Motor neuron (in vitro differentiated cells): Measurements from ENCODE around the gene RFC2. TPM values are rescaled to one million over a fixed set of nuclear protein-coding genes. Genes with fewer than 3 reads are reported as not detected.
"Not testable (repeated sequence)": the region's sequence is repeated elsewhere in the genome, so short reads cannot be mapped to it uniquely, and the experiment has no call there.

Experiments used
- ATAC-seq, 8 experiments: fragments of 200-7000 bp; cut with Tn5 transposase; replicated peaks in 6 of 8; 2 replicates each; pipeline ENCODE4 v1.8.0; 2021; ENCODE audit warnings: mild to moderate bottlenecking in 8 of 8, moderate library complexity in 8 of 8
- H3K27ac ChIP-seq, 2 donors: fragments of 250-450 bp; sonication (Bioruptor Pico); 2 replicates each; pipeline ENCODE4 v1.9.0; 2021; ENCODE audit warnings: antibody characterized with exemption in 2 of 2, mild to moderate bottlenecking in 2 of 2, moderate library complexity in 1 of 2
- H3K4me1 ChIP-seq, 2 donors: fragments of 250-450 bp; sonication (Bioruptor Pico); replicated peaks in 1 of 2; 2 replicates each; pipeline ENCODE4 v1.6.1; 2021; ENCODE audit warnings: antibody characterized with exemption in 2 of 2, mild to moderate bottlenecking in 2 of 2, moderate library complexity in 1 of 2
- H3K4me3 ChIP-seq, 5 donors: fragments of 250-450 bp; sonication (Bioruptor Pico); 2 replicates each; pipeline ENCODE4 v1.9.0; 2021; ENCODE audit warnings: antibody characterized with exemption in 5 of 5, mild to moderate bottlenecking in 5 of 5, moderate library complexity in 4 of 5
- WGBS, 10 experiments: fragments of 450-650 bp; shearing (Covaris generic); methylation state at CpG; one replicate each; pipeline ENCODE4 v1.0.0; 2022; 5-methylcytosine and 5-hydroxymethylcytosine counted together
- in situ Hi-C, 9 experiments: fragments of 400-800 bp; cut with MboI; loops; one replicate each; pipeline ENCODE4 v1.15.0; 2021; ENCODE audit warnings: low sequenced_read_pairs in 9 of 9, low pct_unique_long_range_greater_than_20kb in 2 of 9; ENCODE audit not compliant: unreplicated experiment in 9 of 9
- total RNA-seq, 8 experiments: library from RNA; unstranded; fragments of 300-600 nt; gene quantifications; 2 replicates each; pipeline versions ENCODE4 v1.2.3 to v1.2.4, GENCODE V29; 2022

RFC2 gene
- total RNA-seq, 8 experiments from 2014 or later = 10.3 to 53.0 (median 18.7) TPM

DNA sequence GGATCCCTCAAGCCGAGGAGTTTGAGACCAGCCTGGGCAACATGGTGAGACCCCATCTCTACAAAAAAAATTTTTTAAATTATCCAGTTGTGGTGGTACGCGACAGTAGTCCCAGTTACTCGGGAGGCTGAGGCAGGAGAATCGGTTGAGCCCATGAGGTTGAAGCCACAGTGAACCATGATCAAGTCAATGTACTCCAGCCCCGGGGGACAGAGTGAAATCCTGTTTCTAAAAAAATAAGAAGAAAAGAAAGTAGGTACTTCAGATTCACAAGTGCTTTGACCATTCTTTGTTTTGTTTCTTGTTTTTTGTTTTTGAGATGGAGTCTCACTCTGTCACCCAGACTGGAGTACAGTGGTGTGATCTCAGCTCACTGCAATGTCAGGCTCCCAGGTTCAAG lies 1.3 kb upstream of the RFC2 start:
- H3K4me3 ChIP-seq = peak overlapping the region; percentile 72 to 98 (median 89)
- ATAC-seq, in situ Hi-C loops, H3K27ac ChIP-seq: not testable (repeated sequence)
- peaks cover 16% of the 10 kb centered on the region in 2 donors for H3K4me1 ChIP-seq
- 62 to 100% (median 85%) methylated on average over 1 to 6 of the region's 6 CpGs; no CpG with 5 or more reads in 1 of the 10 experiments for WGBS, 10 experiments

DNA sequence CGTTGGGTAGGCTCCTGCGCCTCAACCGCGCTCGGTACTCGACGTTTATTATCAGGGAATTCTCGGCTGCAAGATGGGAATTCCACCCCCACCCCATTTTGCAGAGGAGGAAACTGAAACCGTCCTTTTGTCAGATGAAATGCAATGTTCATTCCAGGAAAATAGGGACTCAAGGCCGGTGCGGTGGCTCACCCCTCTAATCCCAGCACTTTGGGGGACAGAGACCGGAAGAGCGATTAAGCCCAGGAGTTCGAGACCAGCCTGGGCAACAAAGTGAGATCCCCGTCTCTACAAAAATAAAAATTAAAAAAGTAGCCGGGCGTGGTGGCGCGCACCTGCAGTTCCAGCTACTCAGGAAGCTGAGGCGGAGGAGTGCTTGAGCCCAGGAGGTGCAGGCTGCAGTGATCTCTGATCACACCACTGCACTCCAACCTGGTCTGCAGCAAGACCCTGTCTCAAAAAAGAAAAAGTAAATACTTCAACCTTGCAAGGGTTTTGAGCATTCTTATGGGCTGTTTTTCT lies 720 bp upstream of the RFC2 start:
- Histone ChIP-seq H3K4me3 (peak overlapping the region; percentile 72 to 98 (median 89)), H3K27ac (peak overlapping the region; percentile 86 to 95), H3K4me1 (peaks cover 16% of the 10 kb centered on the region in 2 donors)
- WGBS, 10 experiments = 0 to 80% (median 32%) methylated on average over 1 to 7 of the region's 20 CpGs; no CpG with 5 or more reads in 1 of the 10 experiments
- in situ Hi-C loops = no loop called here
- no peak for ATAC-seq

DNA sequence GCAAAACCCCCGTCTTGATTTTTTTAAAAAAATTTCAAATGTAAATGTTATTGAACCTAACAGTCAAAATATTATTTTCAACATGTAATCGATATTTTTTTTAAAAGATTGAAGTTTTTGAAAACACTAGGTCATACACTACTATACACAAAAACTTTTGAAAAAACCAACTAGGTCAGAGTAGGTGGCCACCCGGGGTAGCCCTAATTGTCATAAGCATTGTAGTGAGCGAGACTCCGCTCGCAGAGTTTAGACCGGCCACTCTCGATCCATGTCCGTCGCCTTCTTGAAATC lies 417 bp downstream of the RFC2 start:
- 0 to 3% (median 0%) methylated on average over 1 to 9 of the region's 10 CpGs for WGBS, 10 experiments
- Histone ChIP-seq H3K4me1 (peaks cover 16% of the 10 kb centered on the region in 2 donors), H3K4me3 (peak overlapping the region; percentile 72 to 98 (median 89)), H3K27ac (peak overlapping the region in 1 of 2 donors; percentile 95)
- ATAC-seq = peak; percentile 18 to 34 (median 22)
- in situ Hi-C loops = no loop called here

DNA sequence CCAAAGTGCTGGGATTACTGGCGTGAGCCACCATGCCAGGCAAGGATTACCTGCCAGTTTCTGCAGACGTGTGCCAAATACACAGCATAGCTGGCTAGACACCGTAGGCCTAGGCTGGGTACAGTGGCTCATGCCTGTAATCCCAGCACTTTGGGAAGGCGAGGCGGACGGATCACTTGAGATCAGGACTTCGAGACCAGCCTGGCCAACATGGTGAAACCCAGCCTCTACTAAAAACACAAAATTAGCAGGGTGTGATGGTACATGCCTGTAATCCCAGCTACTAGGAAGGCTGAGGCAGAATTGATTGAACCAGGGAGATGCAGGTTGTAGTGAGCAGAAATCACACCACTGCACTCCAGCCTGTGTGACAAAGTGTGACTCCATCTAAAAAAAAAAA lies 868 bp downstream of the RFC2 start:
- Histone ChIP-seq H3K4me1 (peaks cover 16% of the 10 kb centered on the region in 2 donors), H3K4me3 (peak overlapping the region; percentile 72 to 98 (median 89)), H3K27ac (no peak overlapping the region)
- 14 to 52% (median 20%) methylated on average over 1 to 4 of the region's 7 CpGs; no CpG with 5 or more reads in 7 of the 10 experiments for WGBS, 10 experiments
- no peak for ATAC-seq
- in situ Hi-C loops = no loop called here

DNA sequence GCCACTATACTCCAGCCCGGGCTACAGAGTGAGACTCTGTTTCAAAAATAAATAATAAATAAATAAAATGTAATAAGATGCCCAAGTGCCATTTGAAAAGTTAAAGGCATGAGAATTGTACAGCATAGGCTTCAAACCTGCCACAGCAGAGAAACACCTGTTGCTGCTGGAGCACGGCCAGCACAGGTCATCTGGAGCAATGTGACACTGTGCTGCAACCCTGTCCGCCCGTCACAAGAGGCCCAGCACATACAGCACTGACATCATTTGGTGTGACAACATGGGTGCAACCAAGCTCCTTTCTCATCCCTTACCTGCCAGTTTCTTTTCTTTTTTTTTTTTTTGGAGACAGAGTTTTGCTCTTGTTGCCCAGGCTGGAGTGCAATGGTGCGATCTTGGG lies 1.3 kb downstream of the RFC2 start:
- 50 to 85% (median 80%) methylated on average over 1 to 4 of the region's 5 CpGs; no CpG with 5 or more reads in 3 of the 10 experiments for WGBS, 10 experiments
- Histone ChIP-seq H3K4me3 (peak overlapping the region in 1 of 5 donors; percentile 98), H3K27ac (no peak overlapping the region), H3K4me1 (peaks cover 16% of the 10 kb centered on the region in 2 donors)
- no peak for ATAC-seq
- in situ Hi-C loops = no loop called here

DNA sequence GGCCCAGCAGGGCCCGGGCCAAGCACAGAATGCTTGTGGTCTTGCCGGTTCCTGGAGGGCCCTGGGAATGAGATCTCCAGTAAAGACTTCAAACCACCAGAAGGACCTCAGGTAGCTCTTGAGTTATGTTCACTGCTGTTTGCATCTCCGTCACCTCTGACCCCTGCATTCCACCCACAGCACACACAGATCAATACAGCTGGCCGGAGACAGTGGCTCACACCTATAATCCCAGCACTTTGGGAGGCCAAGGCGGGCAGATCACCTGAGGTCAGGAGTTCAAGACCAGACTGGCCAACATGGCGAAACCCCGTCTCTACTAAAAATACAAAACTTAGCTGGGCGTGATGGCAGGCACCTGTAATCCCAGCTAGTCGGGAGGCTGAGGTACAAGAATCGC lies 5.1 kb downstream of the RFC2 start:
- in situ Hi-C loops, H3K4me1 ChIP-seq, H3K27ac ChIP-seq, ATAC-seq, H3K4me3 ChIP-seq: not testable (repeated sequence)
- WGBS, 10 experiments = 60 to 100% (median 97%) methylated on average over 2 to 6 of the region's 10 CpGs; no CpG with 5 or more reads in 2 of the 10 experiments

DNA sequence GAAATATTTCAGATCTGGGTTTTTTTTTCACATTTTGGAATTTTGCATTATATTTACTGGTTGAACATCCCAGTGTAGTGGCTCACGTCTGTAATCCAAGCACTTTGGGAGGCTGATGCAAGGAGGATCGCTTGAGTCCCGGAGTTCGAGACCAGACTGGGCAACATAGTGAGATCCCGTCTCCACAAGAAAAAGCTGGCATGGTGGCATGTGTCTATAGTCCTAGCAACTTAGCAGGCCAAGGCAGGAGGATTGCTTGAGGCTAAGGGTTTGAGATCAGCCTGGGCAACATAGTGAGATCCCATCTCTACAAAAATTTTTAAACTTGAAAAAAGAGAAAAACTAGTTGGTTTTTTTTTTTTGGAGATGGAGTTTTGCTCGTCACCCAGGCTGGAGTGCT lies 6.0 kb downstream of the RFC2 start:
- Histone ChIP-seq H3K4me1 (peaks cover 3 to 4% of the 10 kb centered on the region in 2 donors), H3K27ac (no peak overlapping the region), H3K4me3 (no peak overlapping the region)
- ATAC-seq = no peak
- WGBS, 10 experiments = 83 to 100% (median 98%) methylated on average over 1 to 6 of the region's 6 CpGs; no CpG with 5 or more reads in 7 of the 10 experiments
- in situ Hi-C loops = no loop called here

DNA sequence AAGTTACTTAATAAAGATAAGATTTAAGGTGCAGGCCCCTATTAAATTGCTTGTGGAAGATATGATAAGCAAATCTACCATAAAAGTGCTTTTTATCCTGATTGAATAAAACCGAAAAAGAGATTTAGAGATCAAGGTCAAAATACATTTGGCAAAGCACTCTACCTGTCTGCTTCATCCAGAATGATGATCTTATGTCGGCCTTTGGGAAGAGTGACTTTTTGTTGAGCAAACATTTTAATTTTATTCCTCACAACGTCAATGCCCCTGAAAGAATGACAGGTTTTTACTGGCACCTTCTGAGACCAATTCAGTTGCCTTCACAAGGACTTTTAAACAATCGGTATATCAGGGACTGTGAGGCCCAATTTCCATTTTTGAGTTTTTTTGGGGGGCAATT lies 7.7 kb downstream of the RFC2 start:
- no peak overlapping the region for H3K27ac ChIP-seq
- in situ Hi-C loops = no loop called here
- ATAC-seq = no peak
- WGBS, 10 experiments = 73 to 94% (median 90%) methylated on average over 2 to 4 of the region's 4 CpGs
- H3K4me1 ChIP-seq = no peaks in the 10 kb centered on the region
- H3K4me3 ChIP-seq = no peak overlapping the region

DNA sequence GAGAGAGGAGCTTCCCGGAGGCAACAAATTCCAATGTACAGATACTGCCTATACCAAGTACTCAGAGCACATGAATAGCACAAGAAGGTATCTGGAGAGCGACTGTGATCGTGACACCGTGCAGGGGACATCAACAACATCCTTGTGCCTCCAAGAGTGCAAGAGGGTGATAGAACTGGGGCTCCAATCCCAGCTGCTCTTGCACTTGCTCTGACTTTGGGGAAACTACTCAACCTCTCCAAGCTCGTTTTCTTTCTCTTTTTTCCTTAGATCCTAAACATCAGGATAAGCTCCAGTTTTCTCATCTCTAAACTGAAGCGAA lies 12.1 kb downstream of the RFC2 start:
- Histone ChIP-seq H3K27ac (no peak overlapping the region), H3K4me3 (no peak overlapping the region), H3K4me1 (no peaks in the 10 kb centered on the region)
- in situ Hi-C loops = no loop called here
- 88 to 100% (median 96%) methylated on average over 1 to 6 of the region's 6 CpGs; no CpG with 5 or more reads in 3 of the 10 experiments for whole genome bisulfite sequencing, 10 experiments
- no peak for ATAC-seq

DNA sequence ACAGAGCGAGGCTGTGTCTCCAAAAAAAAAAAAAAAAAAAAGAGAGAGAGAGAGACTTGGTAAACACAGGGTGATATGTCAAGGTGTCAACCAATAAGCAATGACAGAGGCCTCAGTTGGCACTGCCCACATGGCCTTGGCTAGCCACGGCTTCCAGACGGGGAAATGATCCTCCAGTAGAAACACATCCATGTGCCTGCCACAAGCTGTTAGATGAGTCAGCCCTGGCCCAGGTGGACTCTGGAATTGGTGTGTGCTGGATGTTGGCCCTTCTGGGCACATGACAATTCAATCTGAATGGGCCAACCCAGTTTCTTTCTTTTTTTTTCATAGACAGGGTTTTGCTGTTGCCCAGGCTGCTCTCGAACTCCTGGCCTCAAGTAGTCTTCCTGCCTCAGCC lies 13.7 kb downstream of the RFC2 start:
- in situ Hi-C loops = no loop called here
- H3K27ac ChIP-seq = no peak overlapping the region
- WGBS, 10 experiments = 100% methylated on average over 1 to 2 of the region's 4 CpGs; no CpG with 5 or more reads in 8 of the 10 experiments
- H3K4me3 ChIP-seq = no peak overlapping the region
- H3K4me1 ChIP-seq = no peaks in the 10 kb centered on the region
- ATAC-seq = no peak

DNA sequence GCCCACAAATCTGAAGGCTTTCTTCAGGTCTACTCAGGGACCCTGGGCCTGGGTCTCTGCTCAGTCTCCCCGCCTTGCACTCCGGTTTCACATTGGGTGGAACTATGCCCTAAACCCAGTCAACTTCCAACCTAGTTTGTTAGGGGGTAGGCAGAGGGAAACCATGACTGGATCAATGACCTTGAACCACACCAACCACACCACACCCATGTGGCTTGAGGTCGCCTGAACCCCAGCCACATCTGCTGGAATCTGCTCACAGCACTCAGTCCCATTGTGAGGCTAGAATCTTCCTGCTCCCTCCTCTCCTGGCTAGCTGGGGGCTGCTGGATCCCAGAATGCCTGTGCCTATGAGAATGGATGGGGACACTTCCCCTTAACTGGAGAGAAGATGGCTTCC lies 17.9 kb downstream of the RFC2 start:
- in situ Hi-C loops = no loop called here
- peak in 1 of 8 experiments; percentile 43 for ATAC-seq
- no peak overlapping the region for H3K4me3 ChIP-seq
- WGBS, 10 experiments = 80 to 100% (median 100%) methylated on average over 1 of the region's 3 CpGs; no CpG with 5 or more reads in 7 of the 10 experiments
- no peak overlapping the region for H3K27ac ChIP-seq
- H3K4me1 ChIP-seq = no peaks in the 10 kb centered on the region

DNA sequence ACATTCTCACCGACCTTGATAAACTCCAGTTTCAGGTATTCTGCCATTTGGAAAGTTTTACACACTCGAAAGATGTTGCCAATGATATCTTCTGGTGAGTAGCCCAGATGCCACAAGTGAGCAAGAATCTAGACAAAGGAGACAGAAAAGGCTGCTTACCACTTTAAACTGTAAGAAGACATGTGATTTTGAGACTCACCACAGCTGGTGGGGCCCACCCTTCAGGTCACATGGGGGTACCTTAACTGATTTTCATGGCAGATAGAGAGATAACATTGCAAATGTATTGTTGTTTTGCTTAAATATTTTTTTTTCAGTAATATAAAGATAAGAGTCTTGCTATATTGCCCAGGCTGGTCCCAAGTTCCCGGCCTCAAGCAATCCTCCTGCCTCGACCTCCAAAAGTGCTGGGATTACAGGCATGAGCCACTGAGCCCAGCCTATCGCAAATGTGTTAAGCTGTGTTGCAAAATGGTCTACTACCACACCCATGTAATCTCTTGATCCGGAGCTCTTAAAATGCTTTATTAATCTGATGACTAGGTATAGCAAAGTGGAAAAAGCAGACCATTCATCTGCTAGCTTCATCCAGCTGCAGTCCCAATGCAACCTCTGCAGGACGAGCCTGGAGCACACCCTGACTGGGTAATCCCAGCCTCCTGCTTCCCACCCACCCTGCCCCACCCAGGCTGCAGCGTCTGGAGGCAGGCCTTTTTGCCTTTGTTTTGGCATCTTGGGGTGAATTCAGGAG lies 18.5 kb downstream of the RFC2 start:
- no peak overlapping the region for H3K4me3 ChIP-seq
- no peak overlapping the region for H3K27ac ChIP-seq
- WGBS, 10 experiments = 80 to 100% (median 92%) methylated on average over 1 to 6 of the region's 8 CpGs; no CpG with 5 or more reads in 2 of the 10 experiments
- in situ Hi-C loops = no loop called here
- no peaks in the 10 kb centered on the region for H3K4me1 ChIP-seq
- peak in 3 of 8 experiments; percentile 16 to 89 (median 65) for ATAC-seq

DNA sequence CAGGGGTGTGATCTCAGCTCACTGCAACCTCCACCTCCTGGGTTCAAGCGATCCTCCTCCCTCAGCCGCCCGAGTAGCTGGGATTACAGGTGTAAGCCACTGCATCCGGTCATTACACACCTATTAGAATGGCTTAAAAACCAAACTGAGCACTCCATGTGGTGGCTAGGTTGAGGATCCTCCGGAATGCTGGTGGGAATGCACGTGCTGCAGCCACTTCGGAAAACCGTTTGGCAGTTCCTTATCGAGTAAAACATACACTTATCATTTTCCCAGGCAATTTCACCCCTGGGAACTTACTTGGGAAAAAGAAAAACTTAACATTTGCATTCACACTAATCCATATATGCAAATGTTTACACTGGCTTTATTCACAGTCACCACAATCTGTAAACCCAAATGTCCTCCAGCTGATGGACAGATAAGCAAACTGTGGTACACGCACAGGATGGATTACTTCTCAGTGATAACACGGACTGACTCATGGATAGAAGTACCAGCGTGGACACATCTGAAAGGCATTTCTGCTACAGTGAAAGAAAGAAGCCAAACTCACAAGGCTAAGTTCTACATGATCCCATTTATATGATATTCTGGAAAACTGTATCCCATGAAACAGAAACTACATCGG lies 20.4 kb downstream of the RFC2 start:
- in situ Hi-C loops = no loop called here
- ATAC-seq = peak in 3 of 8 experiments; percentile 27 to 81 (median 41)

More for the DNA sequence above, 20.4 kb downstream of the RFC2 start:
- 60 to 100% (median 82%) methylated on average over 1 to 11 of the region's 13 CpGs for WGBS, 10 experiments
- no peak overlapping the region for H3K4me3 ChIP-seq
- no peak overlapping the region for H3K27ac ChIP-seq
- no peaks in the 10 kb centered on the region for H3K4me1 ChIP-seq
